PC-9 (cell line): ENCODE measurements around the gene PSPN. TPM values are rescaled to one million over a fixed set of nuclear protein-coding genes. Genes with fewer than 3 reads are reported as not detected.

Experiments
- BruUV-seq: library from RNA; stranded (reverse); fragments of 400-500 nt; replicated peaks from 2 replicates; lab custom pipeline; 2021; lab: Mats Ljungman, UMichigan
- CTCF ChIA-PET: fragments of 300-600 bp; sonication (Branson Sonifier 250); formaldehyde crosslinking; loops from one replicate; lab custom pipeline; 2022; ENCODE audit warnings: antibody characterized with exemption; lab: Charles Lee
- POLR2A ChIA-PET: fragments of 300-600 bp; sonication (Branson Sonifier 250); formaldehyde crosslinking; loops from one replicate; lab custom pipeline; 2022; ENCODE audit warnings: antibody characterized with exemption; ENCODE audit not compliant: unreplicated experiment; lab: Charles Lee
- DNase-seq, 2 experiments: peaks; one replicate each; pipeline versions ENCODE4 v3.0.0 to v3.0.0-alpha.2; 2015 to 2022; ENCODE audit warnings: mixed read lengths in 1 of 2
- H2AFZ ChIP-seq: fragments of 200-600 bp; sonication (generic); 2 replicates; pipeline ENCODE4 v1.8.1; 2017; ENCODE audit warnings: antibody characterized with exemption
- H3F3A ChIP-seq: fragments of 200-600 bp; sonication (generic); 2 replicates; pipeline ENCODE4 v1.8.1; 2017; ENCODE audit warnings: antibody characterized with exemption, mild to moderate bottlenecking, low read depth; ENCODE audit not compliant: insufficient read depth
- H3K27ac ChIP-seq: fragments of 200-600 bp; sonication (generic); 2 replicates; pipeline ENCODE4 v1.6.1; 2016; ENCODE audit warnings: mixed run types
- H3K27me3 ChIP-seq: fragments of 200-600 bp; sonication (generic); 2 replicates; pipeline ENCODE4 v1.6.1; 2016; ENCODE audit warnings: low read depth, mixed run types; ENCODE audit not compliant: insufficient read depth
- H3K36me3 ChIP-seq: fragments of 200-600 bp; sonication (generic); 2 replicates; pipeline ENCODE4 v1.6.1; 2016; ENCODE audit warnings: low read depth, mixed run types
- H3K4me1 ChIP-seq: fragments of 200-600 bp; sonication (generic); replicated peaks from 2 replicates; pipeline ENCODE4 v1.6.1; 2016; ENCODE audit warnings: mixed run types; ENCODE audit not compliant: insufficient read depth
- H3K4me2 ChIP-seq: fragments of 200-600 bp; sonication (generic); 2 replicates; pipeline ENCODE4 v1.6.1; 2017; ENCODE audit warnings: mixed run types
- H3K4me3 ChIP-seq: fragments of 200-600 bp; sonication (generic); 2 replicates; pipeline ENCODE4 v1.6.1; 2016; ENCODE audit warnings: mixed run types
- H3K79me2 ChIP-seq: fragments of 200-600 bp; sonication (generic); 2 replicates; pipeline ENCODE4 v1.6.1; 2017; ENCODE audit warnings: low read depth, mixed run types
- H3K9me2 ChIP-seq: fragments of 200-600 bp; sonication (generic); 2 replicates; pipeline ENCODE4 v1.8.1; 2017; ENCODE audit warnings: mild to moderate bottlenecking; ENCODE audit not compliant: insufficient read depth
- H3K9me3 ChIP-seq: fragments of 200-600 bp; sonication (generic); 2 replicates; pipeline ENCODE4 v1.8.1; 2016; ENCODE audit warnings: low read depth; ENCODE audit not compliant: insufficient read depth
- H4K20me1 ChIP-seq: fragments of 200-600 bp; sonication (generic); 2 replicates; pipeline ENCODE4 v1.8.1; 2017; ENCODE audit not compliant: insufficient read depth
- EZH2 ChIP-seq: fragments of 200-600 bp; sonication (generic); IDR thresholded peaks from 2 replicates; pipeline ENCODE4 v1.8.0; 2017; ENCODE audit warnings: antibody characterized with exemption, low read depth
- intact Hi-C: fragments of 100-400 bp; cut with micrococcal nuclease; formaldehyde crosslinking; loops from one replicate; pipeline ENCODE4 v1.10.0; 2022; ENCODE audit not compliant: unreplicated experiment
- total RNA-seq: library from RNA; stranded (reverse); gene quantifications from 2 replicates; pipeline ENCODE4 v1.2.3, GENCODE V29; 2021
- TF ChIP-seq, protein P1 (sequence below): fragments of 200-600 bp; sonication (generic); conservative IDR thresholded peaks from 2 replicates; pipeline ENCODE4 v1.6.1; 2017; ENCODE audit warnings: mixed run types, antibody characterized with exemption, mild to moderate bottlenecking, moderate library complexity

The PSPN gene
- total RNA-seq, 1 experiment from 2014 or later, result 1.3 TPM

DNA sequence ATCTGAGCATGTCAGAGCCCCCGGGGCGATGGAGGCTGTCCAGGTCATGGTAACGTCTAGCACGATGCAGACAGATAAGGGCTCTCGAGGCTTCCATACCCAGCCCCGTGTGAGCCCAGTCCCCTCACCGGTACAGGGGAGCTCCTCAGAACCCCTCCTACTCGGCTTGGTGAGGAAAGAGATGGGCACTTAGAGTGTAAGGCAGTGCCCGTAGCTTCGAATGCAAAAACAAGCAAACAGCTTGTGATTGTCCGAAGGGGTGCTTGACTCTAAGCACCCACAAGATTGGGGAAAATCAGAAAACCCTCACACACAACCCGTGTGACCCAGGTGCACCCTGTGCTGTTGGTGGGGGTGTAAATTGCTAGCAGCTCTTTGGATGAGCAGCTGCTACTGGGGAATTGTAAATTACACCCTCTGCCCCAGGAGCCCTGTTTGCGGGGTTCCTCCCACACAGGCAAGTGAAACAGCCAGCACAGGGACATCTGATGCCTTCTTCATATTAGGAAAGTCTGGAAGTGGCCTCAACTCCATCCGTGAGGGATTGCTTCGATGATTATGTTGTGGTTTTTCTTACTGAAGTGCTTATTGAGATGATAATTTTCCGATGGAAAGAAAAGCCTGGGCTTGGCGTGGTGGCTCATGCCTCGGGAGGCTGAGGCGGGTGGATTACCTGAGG lies 918 bp upstream of the PSPN start:
- no peaks in the 10 kb centered on the region for H3K4me1 ChIP-seq
- DNase-seq, result no peak
- H3K4me2 ChIP-seq, result no peak overlapping the region
- CTCF ChIA-PET, result no interaction called here
- no peaks in the 10 kb centered on the region for H3K9me2 ChIP-seq
- BruUV-seq, result no TSS peak
- H3K27me3 ChIP-seq, result no peaks in the 10 kb centered on the region
- no peak overlapping the region for H2AFZ ChIP-seq
- H4K20me1 ChIP-seq, result no peaks in the 10 kb centered on the region
- no peaks in the 10 kb centered on the region for H3K79me2 ChIP-seq
- no peak overlapping the region for H3K4me3 ChIP-seq
- intact Hi-C loops, result no loop called here
- no peak overlapping the region for H3K27ac ChIP-seq
- no peaks in the 10 kb centered on the region for H3K36me3 ChIP-seq
- TF ChIP-seq, protein P1, sequence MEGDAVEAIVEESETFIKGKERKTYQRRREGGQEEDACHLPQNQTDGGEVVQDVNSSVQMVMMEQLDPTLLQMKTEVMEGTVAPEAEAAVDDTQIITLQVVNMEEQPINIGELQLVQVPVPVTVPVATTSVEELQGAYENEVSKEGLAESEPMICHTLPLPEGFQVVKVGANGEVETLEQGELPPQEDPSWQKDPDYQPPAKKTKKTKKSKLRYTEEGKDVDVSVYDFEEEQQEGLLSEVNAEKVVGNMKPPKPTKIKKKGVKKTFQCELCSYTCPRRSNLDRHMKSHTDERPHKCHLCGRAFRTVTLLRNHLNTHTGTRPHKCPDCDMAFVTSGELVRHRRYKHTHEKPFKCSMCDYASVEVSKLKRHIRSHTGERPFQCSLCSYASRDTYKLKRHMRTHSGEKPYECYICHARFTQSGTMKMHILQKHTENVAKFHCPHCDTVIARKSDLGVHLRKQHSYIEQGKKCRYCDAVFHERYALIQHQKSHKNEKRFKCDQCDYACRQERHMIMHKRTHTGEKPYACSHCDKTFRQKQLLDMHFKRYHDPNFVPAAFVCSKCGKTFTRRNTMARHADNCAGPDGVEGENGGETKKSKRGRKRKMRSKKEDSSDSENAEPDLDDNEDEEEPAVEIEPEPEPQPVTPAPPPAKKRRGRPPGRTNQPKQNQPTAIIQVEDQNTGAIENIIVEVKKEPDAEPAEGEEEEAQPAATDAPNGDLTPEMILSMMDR, result no peak
- no peak for TF ChIP-seq EZH2
- H3K9me3 ChIP-seq, result no peaks in the 10 kb centered on the region
- POLR2A ChIA-PET, result no interaction called here
- 0 out of 2 replicates have a peak, but pooled peaks cover 3% of the 10 kb centered on the region for H3F3A ChIP-seq

DNA sequence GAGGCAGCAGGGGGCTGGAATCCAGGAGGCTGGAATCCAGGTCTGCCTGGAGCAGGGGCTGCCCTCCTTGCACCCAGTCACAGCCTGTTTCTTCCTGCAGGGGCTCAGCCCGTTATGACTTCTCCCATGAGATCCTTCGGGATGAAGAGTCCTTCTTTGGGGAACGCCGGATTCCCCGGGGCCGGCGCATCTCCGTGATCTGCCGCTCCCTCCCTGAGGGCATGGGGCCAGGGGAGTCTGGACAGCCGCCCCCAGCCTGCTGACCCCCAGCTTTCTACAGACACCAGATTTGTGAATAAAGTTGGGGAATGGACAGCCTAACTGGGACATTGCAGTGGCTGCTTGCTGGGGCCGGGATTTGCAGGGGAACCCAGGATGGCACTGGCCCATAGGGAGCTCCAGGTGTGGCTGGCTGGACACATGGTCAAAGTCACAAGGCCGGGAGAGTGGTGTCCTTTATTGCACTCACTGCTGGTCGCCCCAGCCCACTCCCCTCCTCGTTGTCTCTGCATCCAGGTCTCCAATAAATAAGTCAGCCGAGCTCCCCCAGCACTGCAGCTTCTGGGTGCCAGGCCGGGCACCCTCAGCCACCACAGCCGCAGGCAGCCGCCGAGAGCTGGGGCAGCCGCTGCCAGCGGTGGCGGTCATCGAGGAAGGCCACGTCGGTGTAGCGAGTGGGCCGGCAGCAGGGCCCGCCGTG lies 872 bp downstream of the PSPN start:
- Histone ChIP-seq H3K79me2 (no peaks in the 10 kb centered on the region), H3F3A (0 out of 2 replicates have a peak, but pooled peaks cover 3% of the 10 kb centered on the region), H3K9me2 (no peaks in the 10 kb centered on the region), H3K4me2 (no peak overlapping the region), H4K20me1 (no peaks in the 10 kb centered on the region), H2AFZ (no peak overlapping the region), H3K9me3 (no peaks in the 10 kb centered on the region), H3K36me3 (no peaks in the 10 kb centered on the region), H3K4me1 (no peaks in the 10 kb centered on the region), H3K4me3 (no peak overlapping the region), H3K27me3 (no peaks in the 10 kb centered on the region), H3K27ac (no peak overlapping the region)
- CTCF ChIA-PET, result no interaction called here
- no TSS peak for BruUV-seq
- intact Hi-C loops, result no loop called here
- POLR2A ChIA-PET, result no interaction called here
- DNase-seq, result no peak
- TF ChIP-seq, protein P1, result no peak
- TF ChIP-seq EZH2, result no peak

DNA sequence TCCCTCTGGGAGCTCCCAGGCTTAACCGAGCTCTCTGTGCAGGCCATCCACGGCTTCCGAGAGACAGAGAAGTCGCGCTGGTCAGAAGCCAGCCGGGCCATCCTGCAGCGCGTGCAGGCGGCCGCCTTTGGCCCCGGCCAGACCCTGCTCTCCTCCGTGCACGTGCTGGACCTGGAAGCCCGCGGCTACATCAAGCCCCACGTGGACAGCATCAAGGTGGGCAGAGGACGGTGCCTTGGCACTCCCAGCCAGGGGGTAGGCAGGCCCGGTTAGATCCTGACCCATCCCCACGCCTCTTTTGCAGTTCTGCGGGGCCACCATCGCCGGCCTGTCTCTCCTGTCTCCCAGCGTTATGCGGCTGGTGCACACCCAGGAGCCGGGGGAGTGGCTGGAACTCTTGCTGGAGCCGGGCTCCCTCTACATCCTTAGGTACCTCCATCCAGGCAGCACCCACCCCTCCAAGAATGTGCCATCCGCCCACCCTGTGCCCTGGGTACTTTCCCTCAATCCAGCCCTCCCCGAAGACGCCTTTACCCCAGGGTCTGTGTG lies 1.5 kb downstream of the PSPN start:
- ChIA-PET CTCF (no interaction called here), POLR2A (no interaction called here)
- Histone ChIP-seq H3K9me3 (no peaks in the 10 kb centered on the region), H2AFZ (no peak overlapping the region), H3K27ac (no peak overlapping the region), H3K4me1 (no peaks in the 10 kb centered on the region), H3K4me3 (no peak overlapping the region; the same call in 1 of the 2 replicates), H3K4me2 (peak overlapping the region; percentile 74; the same call in 1 of the 2 replicates), H3K27me3 (no peaks in the 10 kb centered on the region), H3K79me2 (no peaks in the 10 kb centered on the region), H4K20me1 (no peaks in the 10 kb centered on the region), H3K9me2 (no peaks in the 10 kb centered on the region), H3F3A (0 out of 2 replicates have a peak, but pooled peaks cover 3% of the 10 kb centered on the region), H3K36me3 (no peaks in the 10 kb centered on the region)
- intact Hi-C loops, result no loop called here
- BruUV-seq, result TSS peak; percentile 17
- TF ChIP-seq, protein P1, result no peak
- TF ChIP-seq EZH2, result no peak
- no peak for DNase-seq
